HG02759 (cell line): ENCODE measurements around the gene ATAD5.
"Not testable (repeated sequence)": the region's sequence is repeated elsewhere in the genome, so short reads cannot be mapped to it uniquely, and the experiment has no call there.

Experiments
- ATAC-seq: cut with Tn5 transposase; IDR thresholded peaks from one replicate; pipeline ENCODE4 v1.9.1; 2021; ENCODE audit warnings: mild to moderate bottlenecking, moderate library complexity; ENCODE audit not compliant: unreplicated experiment

The ATAD5 gene, protein sequence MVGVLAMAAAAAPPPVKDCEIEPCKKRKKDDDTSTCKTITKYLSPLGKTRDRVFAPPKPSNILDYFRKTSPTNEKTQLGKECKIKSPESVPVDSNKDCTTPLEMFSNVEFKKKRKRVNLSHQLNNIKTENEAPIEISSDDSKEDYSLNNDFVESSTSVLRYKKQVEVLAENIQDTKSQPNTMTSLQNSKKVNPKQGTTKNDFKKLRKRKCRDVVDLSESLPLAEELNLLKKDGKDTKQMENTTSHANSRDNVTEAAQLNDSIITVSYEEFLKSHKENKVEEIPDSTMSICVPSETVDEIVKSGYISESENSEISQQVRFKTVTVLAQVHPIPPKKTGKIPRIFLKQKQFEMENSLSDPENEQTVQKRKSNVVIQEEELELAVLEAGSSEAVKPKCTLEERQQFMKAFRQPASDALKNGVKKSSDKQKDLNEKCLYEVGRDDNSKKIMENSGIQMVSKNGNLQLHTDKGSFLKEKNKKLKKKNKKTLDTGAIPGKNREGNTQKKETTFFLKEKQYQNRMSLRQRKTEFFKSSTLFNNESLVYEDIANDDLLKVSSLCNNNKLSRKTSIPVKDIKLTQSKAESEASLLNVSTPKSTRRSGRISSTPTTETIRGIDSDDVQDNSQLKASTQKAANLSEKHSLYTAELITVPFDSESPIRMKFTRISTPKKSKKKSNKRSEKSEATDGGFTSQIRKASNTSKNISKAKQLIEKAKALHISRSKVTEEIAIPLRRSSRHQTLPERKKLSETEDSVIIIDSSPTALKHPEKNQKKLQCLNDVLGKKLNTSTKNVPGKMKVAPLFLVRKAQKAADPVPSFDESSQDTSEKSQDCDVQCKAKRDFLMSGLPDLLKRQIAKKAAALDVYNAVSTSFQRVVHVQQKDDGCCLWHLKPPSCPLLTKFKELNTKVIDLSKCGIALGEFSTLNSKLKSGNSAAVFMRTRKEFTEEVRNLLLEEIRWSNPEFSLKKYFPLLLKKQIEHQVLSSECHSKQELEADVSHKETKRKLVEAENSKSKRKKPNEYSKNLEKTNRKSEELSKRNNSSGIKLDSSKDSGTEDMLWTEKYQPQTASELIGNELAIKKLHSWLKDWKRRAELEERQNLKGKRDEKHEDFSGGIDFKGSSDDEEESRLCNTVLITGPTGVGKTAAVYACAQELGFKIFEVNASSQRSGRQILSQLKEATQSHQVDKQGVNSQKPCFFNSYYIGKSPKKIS (N-terminal part only)

DNA sequence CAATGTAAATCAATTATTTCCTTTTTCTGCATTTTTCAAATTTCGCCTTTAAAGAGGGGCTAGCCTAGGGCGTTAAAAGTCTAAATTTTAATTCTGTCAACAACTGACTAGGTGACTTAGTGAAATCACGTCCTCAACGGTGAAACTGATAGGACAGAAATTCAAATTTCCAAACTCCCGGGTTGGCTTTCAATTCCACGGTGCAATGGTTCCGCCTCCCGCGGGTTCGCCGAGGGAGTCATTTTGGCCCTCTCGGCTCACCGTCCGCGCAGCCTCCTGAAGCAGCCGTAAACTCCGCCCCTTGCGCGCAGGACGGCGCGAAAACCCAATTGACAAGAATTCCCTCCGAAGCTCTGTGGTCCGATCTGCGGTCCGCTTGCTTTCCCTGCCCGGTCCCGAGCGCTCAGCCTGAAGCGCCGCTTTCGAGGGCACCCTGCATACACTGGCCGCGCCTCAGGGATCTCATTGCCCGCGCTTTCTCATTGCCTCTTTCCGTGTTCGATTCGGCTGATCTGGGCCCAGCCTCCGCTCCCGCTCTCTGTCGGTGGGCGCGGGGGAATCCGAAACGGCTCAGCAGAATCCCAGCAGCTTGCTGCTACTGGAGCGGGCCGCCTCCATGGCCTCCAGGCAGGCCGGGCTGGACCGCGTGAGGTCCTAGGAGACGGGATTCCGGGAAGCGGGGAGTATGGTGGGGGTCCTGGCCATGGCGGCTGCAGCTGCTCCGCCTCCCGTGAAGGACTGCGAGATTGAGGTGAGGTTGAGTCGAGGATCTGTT lies at the start of gene ATAD5:
Gene ATAD5 (plus strand): TSS at position 304 of the 775 bp plus-strand sequence. CDS start 382 bp downstream, at position 686.
- peak; percentile 84 for ATAC-seq

DNA sequence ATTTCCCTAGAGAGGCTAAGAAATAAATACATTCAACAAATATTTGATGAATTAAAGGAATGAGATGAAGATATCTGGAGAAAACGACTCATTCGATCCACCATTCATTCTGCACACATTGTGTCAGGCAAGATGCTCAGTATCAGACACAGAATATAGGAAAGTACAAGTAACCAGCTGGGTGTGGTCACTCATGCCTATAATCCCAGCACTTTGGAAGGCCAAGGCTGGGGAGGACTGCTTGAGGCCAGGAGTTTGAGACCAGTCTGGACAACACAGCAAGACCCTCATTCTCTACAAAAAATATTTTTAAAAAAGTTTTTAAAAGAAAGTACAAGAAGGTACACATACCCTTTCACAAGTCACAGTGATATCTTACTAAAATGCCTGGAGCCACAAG lies 49.6 kb upstream of the ATAD5 start:
- no peak for ATAC-seq

DNA sequence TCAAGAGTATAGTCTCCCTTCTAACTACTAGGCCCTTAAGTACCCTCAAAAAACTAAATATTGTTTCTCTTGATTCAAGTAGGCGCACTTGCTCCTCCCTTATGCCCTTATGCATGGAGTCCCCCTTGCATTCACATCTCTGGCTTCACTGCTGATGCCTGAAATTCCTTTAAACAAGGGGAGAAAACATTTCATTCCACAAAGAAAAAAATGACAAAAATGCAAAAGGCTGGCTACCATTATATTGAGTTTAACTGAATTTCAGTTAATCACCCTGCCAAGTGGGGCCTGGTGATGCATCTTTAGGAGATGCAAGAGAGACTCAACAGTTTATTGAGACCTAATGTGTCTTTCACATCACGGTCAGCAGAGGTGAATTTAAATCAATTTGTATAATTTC lies 42.8 kb upstream of the ATAD5 start:
- ATAC-seq, result no peak

DNA sequence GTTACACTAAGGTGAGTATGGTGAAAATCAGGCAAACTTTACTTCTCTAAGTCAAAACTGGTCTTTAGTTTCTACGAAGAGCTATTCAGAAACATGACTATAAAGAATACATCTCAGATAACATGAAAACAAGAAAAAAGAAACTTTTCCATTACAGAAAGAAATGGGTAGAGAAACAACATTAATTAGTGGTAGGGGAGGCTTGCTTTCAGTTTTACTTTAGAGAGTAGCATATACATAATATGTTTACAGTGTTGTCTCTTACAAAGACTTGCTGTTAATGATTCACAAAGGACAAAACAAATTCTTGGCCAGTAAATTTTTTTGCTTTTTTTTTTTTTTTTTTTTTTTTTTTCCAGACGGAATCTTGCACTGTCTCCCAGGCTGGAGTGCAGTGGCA lies 41.5 kb upstream of the ATAD5 start:
- ATAC-seq, result no peak

DNA sequence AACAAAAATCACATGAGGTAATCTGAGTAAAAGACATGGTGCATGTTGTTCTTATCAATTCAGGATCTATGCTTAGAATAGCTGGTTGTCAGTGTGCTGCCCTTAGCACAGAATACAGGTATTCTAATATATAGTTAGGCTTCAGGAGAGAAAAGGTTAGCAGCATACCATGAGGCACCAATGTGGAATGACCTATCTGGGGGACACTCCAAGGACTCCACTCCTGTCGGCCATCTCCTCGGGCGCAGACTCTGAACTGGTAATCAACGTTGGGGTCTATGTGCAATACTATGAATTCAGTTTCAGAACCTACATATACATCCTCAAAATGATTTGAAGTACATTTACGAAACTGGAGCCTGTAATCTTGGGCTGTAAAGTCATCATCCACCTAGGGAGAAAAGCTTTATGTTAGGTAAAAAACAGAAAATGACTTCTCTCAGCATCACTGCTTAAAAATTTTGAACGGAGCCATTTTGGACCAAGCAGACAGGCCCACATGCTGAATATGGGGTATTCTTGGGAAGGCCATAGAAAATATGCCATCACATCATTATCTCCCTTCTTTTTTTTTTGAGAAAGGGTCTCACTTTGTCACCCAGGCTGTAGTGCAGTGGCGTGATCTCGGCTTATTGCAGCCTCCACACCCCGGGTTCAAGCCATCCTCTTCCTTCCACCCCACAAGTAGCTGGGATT lies 38.3 kb upstream of the ATAD5 start:
- no peak for ATAC-seq

DNA sequence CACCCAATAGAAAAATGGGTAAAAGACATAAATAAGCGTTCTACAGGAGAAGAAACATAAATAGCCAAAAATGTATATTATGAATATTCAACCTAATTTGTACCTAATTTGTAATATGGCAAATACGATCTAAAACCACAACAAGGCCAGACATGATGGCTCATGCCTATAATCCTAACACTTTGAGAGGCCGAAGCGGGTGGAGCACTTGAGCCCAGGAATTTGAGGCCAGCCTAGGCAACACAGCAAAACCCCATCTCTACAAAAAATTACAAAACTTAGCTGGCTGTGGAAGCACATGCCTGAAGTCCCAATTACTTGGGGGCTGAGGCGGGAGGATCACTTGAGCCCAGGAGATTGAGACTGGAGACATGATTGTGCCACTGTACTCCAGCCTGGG lies 37.4 kb upstream of the ATAD5 start:
- ATAC-seq, result no peak

DNA sequence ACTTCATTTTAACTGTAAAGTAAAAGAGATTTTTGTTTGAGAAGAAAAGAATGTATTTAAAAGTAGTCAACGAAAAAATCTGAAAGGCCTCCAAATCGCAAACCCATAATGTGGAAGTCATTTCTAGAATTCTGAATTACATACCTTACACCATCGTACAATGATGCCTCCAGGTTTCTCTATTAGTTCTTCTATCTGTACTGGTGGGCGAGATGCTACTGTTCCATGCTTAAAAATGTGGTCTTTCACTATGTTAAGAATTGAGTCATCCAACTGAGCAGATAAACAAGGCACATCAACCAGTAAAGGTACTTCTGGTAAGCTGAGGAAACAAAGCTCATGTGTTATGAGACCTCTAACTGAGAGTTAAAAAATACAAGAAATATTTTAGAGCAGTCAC lies 35.8 kb upstream of the ATAD5 start:
- ATAC-seq, result no peak

DNA sequence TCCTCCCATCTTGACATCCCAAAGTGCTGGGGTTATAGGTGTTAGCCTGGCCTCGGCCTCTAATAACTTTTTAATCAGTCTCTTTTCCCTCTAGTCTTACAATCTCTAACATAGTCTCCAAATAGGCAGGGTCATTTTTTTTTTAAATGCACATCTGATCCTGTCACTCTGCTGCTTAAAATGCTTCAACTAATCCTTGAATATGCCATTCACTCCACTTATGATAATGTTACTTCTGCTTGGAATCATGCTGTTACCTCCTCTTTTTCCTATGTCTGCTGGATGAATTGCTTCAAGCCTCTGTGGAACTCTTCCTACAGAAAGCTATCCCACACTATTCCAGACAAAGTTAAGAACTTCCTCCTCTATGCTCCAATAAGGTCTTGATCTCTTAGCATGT lies 30.1 kb upstream of the ATAD5 start:
- ATAC-seq, result no peak

DNA sequence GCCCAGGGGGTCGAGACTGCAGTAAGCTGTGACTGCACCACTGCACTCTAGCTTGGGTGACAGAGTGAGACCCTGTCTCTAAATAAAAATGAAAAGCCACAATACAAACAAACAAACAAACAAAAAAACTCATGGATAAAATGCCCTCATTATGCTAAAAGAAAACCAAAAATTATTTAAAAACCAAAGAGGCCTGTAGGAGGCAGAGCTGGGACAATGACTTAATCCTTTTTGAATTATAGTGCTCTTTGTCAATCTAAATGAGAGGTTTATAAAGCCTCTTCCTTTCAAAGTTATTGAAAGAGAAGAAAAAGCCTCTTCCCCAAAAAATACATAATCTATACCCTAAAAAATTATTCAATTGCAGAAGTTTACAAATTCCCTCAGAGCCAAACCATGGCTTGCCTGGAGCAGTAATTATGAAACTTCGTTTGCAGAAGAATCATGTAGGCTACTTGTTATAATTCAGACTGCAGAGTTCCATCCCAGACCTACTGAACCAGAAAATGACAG lies 25.8 kb upstream of the ATAD5 start:
- no peak for ATAC-seq

DNA sequence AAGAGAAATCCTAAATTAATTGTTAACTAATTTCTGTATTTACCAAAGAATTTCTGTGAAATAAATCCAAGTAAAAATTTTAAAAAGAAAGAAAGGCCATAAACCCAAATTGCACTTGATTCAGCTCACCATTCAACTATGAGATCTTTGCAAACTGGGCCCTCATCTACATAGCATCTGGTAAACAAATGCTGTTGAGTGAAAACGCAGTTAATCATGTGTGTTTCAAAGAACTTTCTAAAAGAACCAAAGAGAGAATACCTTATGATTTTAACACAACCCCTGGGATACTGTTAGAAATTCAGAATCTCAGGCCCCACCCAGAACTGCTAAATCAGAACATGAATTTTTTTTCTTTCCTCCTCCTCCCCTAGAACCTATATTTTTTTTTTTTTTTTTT lies 23.9 kb upstream of the ATAD5 start:
- ATAC-seq, result no peak

DNA sequence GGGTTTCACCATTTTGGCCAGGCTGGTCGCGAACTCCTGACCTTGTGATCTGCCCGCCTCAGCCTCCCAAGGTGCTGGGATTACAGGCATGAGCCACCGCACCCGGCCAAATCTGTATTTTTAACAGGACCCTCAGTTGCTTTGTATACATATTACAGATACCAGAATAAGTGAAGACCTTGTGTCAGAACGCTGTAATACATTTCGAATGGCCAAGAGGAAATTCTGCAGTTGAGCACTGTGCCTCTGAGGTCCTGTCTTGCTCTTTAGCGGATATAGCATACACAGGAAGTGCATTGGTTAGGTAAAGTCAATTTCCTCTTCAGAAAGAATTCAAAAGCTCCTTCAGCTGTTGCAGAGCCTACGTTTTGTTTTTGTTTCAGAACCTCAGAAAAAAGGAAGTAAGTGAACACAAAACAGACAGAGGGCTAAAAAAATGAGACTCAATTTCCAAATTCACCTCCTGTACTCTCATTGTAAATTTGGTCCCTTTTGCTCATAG lies 22.9 kb upstream of the ATAD5 start:
- ATAC-seq, result peak; percentile 78

DNA sequence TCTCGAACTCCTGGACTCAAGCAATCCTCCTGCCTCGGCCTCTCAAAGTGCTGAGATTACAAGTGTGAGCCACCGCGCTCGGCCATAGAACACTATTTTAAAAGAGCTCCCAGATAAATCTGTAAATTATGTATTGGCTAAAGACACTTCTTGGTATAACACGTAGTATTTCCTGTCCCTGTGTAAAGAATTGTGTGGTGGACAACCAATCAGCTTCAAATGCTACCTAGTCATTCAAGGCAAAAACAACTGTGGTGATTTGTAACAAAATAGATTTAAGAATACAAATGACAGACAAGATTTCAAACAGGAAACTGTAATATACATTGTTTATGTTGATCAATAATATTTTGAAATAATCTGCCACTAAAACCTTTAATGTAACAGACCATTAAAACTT lies 21.9 kb upstream of the ATAD5 start:
- ATAC-seq, result no peak

DNA sequence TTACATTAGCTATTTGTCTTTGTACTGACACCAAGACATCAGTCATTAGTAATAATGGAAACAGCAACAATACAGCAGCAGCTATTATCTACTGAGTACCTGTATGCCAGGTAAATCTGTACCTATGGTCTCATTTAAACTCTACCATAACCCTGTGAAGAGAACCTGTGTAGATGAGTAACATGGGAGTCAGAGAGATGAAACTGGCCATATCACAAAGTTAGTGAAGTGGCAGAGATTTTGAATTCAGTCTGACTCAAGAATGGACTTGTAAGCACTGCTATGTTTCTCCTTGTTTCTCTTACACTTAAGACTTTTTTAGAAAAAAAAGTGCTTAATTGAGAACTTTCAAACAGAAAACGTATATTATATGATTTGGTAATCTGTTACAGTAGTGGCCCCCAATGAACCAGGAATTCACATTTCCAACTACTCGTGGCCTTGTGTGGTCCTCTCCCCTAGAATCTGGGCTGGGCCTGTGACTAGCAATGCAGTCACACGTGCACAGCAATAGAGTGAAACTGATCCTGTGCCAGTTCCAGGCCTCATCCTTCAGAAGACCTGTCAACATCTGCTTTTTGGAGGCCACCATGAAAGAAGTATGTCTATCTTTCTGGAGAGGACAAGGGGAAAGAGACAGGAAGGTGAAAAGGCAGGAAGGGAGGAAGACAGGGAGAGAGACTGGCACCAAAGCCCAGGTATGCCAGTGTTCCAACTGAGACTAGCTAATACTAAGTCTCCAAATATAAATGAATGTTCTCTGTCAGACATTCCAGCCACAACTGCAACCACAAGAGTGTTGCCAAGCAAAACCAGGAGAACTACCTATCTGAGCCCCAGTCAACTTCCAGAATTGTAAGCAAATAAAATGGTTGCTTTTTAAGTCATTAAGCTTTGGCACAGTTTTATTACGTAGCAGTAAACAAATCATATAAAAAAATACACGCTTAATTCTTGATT lies 19.3 kb upstream of the ATAD5 start:
- ATAC-seq, result no peak

DNA sequence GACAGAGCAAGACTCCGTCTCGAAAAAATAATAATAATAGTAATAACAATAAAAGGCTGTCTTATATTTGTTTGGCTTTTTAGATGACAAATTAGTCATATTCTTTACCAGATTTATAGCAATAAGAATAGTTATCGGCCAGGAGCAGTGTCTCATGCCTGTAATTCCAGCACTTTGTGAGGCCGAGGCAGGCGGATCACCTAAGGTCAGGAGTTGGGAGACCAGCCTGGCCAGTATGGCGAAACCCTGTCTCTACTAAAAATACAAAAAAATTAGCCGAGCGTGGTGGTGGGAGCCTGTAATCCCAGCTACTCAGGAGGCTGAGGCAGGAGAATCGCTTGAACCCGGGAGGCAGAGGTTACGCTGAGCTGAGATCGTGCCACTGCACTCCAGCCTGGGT lies 17.5 kb upstream of the ATAD5 start:
- not testable (repeated sequence) for ATAC-seq

DNA sequence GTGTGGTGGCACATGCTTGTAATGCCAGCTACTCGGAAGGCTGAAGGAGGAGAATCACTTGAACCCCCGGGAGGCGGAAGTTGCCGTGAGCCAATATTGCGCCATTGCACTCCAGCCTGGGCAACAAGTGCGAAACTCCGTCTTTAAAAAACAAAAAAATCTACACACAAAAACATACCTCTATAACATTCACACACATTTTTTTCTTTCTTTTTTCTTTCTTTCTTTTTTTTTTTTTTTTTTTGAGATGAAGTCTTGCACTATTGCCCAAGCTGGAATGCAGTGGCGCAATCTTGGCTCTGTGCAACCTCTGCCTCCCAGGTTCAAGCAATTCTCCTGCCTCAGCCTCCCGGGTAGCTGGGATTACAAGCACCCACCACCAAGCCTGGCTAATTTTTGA lies 16.9 kb upstream of the ATAD5 start:
- ATAC-seq, result not testable (repeated sequence)

DNA sequence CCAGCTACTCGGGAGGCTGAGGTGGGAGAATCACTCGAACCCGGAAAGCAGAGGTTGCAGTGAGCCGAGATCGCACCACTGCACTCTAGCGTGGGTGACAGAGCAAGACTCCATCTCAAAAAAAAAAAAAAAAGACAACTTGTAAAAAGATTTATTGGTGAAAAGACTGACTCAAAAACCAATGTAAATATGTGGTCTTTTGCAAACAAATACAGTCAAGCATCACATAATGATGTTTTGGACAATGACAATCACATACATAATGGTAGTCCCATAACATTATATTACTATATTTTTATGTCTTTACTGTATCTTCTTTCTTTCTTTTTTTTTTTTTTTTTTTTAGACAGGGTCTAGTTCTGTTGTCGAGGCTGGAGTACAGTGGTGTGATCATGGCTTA lies 15.6 kb upstream of the ATAD5 start:
- no peak for ATAC-seq

DNA sequence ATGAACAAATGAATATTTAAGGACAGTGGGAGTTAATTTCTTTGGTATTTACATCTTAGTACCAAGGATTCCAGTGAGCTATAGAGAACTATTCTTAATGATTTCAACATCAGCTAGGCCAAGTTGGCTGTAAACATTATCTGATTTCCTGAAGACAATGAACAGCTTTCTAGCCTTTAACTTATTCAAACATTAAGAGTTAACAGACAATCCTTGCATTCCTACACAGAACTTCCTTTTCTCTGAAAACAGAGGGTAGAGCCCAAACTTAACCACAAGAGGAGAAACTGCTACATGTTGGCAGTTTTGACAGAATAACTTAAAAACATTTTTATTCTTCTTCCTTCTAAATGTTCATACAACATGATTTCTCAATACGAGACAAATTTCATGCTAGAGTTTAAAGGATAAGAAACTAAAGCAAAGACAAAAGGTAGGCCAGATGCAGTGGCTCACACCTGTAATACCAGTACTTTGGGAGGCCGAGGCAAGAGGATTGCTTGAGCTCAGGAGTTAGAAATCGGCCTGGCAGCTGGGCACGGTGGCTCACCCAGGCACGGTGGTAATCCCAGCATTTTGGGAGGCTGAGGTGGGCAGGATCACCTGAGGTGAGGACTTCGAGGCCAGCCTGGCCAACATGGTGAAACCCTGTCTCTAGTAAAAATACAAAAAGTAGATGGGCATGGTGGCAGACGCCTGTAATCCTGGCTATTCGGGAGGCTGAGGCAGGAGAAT lies 11.6 kb upstream of the ATAD5 start:
- ATAC-seq, result no peak
